Ascending aorta (tissue), 2 donors: ENCODE results near the gene CDYL2. TPM values are rescaled to one million over a fixed set of nuclear protein-coding genes. Genes with fewer than 3 reads are reported as not detected.

Experiments used
- DNase-seq, 2 donors: peaks; one replicate each; pipeline ENCODE4 v3.0.0-alpha.2; 2019; ENCODE audit warnings: low spot score in 2 of 2
- H3K27ac ChIP-seq, 2 donors: fragments of 200-600 bp; sonication (generic); one replicate each; pipeline ENCODE4 v1.5.1; 2016 to 2017; ENCODE audit warnings: mild to moderate bottlenecking in 1 of 2
- H3K27me3 ChIP-seq: fragments of 200-600 bp; sonication (generic); one replicate; pipeline ENCODE4 v1.5.1; 2017
- H3K36me3 ChIP-seq, 2 donors: fragments of 200-600 bp; sonication (generic); one replicate each; pipeline ENCODE4 v1.5.1; 2016
- H3K4me1 ChIP-seq, 2 donors: fragments of 200-600 bp; sonication (generic); one replicate each; pipeline ENCODE4 v1.5.1; 2016 to 2017; ENCODE audit warnings: mild to moderate bottlenecking in 1 of 2
- H3K4me3 ChIP-seq, 2 donors: fragments of 200-600 bp; sonication (generic); one replicate each; pipeline ENCODE4 v1.5.1; 2016 to 2017; ENCODE audit warnings: mild to moderate bottlenecking in 1 of 2
- H3K9me3 ChIP-seq, 2 donors: fragments of 200-600 bp; sonication (generic); one replicate each; pipeline ENCODE4 v1.5.1; 2016
- intact Hi-C: fragments of 100-400 bp; cut with DNase I; formaldehyde crosslinking; loops from one replicate; pipeline ENCODE4 v1.15.1; 2023
- total RNA-seq: library from RNA; depleted of rRNA; stranded (reverse); fragments of >200 nt; gene quantifications from one replicate; pipeline ENCODE4 v1.1.0, GENCODE V29; 2016
- TF ChIP-seq, protein P1 (sequence below), 3 experiments: fragments of 200-600 bp in 2 of 3; fragments of 450-650 bp in 1 of 3; sonication (generic) in 2 of 3; IDR thresholded peaks; one replicate each; pipeline ENCODE4 v1.5.1; 2016 to 2019; ENCODE audit warnings: antibody characterized with exemption in 3 of 3, mild to moderate bottlenecking in 1 of 3, moderate library complexity in 1 of 3

Gene CDYL2
- total RNA-seq, 1 donor from 2014 or later, result 5.0 TPM

DNA sequence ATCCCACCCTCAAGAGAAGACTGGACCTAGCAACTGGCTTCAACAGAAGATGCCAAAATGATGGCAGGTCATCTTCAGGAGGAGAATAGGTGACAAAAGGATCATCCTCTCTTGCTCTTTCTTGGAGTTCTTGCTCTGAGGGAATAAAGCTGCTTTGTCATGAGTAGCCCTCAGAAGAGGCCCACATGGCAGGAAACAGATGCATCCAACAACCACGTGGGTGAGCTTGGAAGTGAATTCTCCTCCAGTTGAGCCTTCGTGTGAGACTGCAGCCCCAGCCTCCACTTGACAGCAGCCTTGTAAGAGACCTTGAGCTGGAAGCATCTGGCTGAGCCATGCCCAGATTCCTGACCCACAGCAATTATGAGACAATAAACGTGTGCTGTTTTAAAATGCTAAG, 176.1 kb downstream of the CDYL2 start:
- TF ChIP-seq, protein P1, sequence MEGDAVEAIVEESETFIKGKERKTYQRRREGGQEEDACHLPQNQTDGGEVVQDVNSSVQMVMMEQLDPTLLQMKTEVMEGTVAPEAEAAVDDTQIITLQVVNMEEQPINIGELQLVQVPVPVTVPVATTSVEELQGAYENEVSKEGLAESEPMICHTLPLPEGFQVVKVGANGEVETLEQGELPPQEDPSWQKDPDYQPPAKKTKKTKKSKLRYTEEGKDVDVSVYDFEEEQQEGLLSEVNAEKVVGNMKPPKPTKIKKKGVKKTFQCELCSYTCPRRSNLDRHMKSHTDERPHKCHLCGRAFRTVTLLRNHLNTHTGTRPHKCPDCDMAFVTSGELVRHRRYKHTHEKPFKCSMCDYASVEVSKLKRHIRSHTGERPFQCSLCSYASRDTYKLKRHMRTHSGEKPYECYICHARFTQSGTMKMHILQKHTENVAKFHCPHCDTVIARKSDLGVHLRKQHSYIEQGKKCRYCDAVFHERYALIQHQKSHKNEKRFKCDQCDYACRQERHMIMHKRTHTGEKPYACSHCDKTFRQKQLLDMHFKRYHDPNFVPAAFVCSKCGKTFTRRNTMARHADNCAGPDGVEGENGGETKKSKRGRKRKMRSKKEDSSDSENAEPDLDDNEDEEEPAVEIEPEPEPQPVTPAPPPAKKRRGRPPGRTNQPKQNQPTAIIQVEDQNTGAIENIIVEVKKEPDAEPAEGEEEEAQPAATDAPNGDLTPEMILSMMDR (IDR thresholded peaks at IDR 0.05), result no peak
- no peaks in the 10 kb centered on the region for H3K4me1 ChIP-seq
- no peaks in the 10 kb centered on the region for H3K27me3 ChIP-seq
- peaks cover 9% of the 10 kb centered on the region in 2 donors for H3K9me3 ChIP-seq
- intact Hi-C loops, result no loop called here
- H3K36me3 ChIP-seq, result peaks cover 0 to 4% of the 10 kb centered on the region in 2 donors
- H3K4me3 ChIP-seq, result no peak overlapping the region
- no peak overlapping the region for H3K27ac ChIP-seq
- no peak for DNase-seq

GRCh38 chr16:80627108-80627507, 177.3 kb downstream of the CDYL2 start:
- Histone ChIP-seq H3K4me3 (no peak overlapping the region), H3K27ac (no peak overlapping the region), H3K4me1 (no peaks in the 10 kb centered on the region), H3K9me3 (peaks cover 9% of the 10 kb centered on the region in 2 donors), H3K36me3 (no peaks in the 10 kb centered on the region), H3K27me3 (no peaks in the 10 kb centered on the region)
- TF ChIP-seq, protein P1 (IDR thresholded peaks at IDR 0.05), result no peak
- intact Hi-C loops, result no loop called here
- DNase-seq, result no peak

- no peak for DNase-seq
- Histone ChIP-seq H3K36me3 (no peaks in the 10 kb centered on the region), H3K27ac (no peak overlapping the region), H3K27me3 (no peaks in the 10 kb centered on the region), H3K4me3 (no peak overlapping the region), H3K9me3 (peaks cover 9% of the 10 kb centered on the region in 2 donors), H3K4me1 (no peaks in the 10 kb centered on the region)
- intact Hi-C loops, result no loop called here
- TF ChIP-seq, protein P1 (IDR thresholded peaks at IDR 0.05), result no peak
These were observed 181.0 kb downstream of the CDYL2 start for GRCh38 chr16:80623376-80623775.

GRCh38 chr16:80622007-80622406, 182.4 kb downstream of the CDYL2 start:
- no peaks in the 10 kb centered on the region for H3K4me1 ChIP-seq

DNA sequence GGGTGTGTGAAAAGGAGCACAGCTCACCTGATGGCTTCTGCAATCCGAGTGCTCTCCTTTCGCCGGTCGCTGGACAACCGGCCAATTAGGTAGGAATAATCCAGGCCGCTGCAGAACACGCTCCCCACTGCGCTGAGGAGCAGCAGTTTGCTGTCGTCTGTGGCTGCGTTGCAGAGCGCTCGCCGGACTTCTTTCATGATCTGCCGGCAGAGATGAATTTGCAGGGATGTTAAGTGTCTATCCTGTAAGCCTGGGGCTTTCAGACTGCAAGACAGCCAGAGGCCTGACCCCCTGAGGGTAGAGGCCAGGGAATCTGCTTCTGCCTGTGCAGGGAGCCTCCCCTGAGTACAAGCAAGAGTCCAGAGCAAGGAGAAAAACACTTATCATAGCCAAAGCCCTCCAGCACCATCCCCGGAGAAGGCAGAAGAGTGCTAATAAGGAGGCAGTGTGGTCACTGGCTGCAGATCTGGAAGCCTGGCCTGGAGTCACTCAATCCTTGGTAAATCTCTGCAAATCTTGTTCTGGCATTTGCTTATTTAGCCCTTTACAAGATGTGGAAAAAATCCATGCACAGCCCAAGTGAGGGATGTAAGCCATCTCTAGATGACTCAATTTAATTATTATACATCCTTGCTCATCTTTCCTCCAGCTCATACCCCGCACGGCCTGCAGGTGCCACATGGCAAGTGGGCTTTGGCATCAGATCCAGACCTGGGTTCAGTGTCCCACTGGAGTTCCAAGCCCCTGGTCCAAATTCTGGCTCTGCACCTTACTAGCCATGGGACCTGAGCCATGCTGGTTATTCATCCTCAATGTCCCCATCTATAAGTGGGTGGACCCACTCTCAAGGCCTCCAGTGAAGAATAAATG, 183.4 kb downstream of the CDYL2 start:
- Histone ChIP-seq H3K4me3 (no peak overlapping the region), H3K9me3 (peaks cover 9% of the 10 kb centered on the region in 2 donors), H3K4me1 (no peaks in the 10 kb centered on the region), H3K36me3 (no peaks in the 10 kb centered on the region), H3K27ac (no peak overlapping the region), H3K27me3 (no peaks in the 10 kb centered on the region)
- no peak for DNase-seq
- intact Hi-C loops, result no loop called here
- TF ChIP-seq, protein P1 (IDR thresholded peaks at IDR 0.05), result no peak

More at GRCh38 chr16:80622007-80622406, 182.4 kb downstream of the CDYL2 start:
- no peak overlapping the region for H3K27ac ChIP-seq
- intact Hi-C loops, result no loop called here
- TF ChIP-seq, protein P1 (IDR thresholded peaks at IDR 0.05), result no peak
- peaks cover 9% of the 10 kb centered on the region in 2 donors for H3K9me3 ChIP-seq
- DNase-seq, result no peak
- no peaks in the 10 kb centered on the region for H3K27me3 ChIP-seq
- no peak overlapping the region for H3K4me3 ChIP-seq
- no peaks in the 10 kb centered on the region for H3K36me3 ChIP-seq
